ENCODE data around the gene FIG4.
"Not testable (repeated sequence)": the region's sequence is repeated elsewhere in the genome, so short reads cannot be mapped to it uniquely, and the experiment has no call there.

GRCh38 chr6:109869398-109870088, 178.4 kb downstream of the FIG4 start:
- not testable (repeated sequence) for TF ChIP-seq CTCF, POLR2AphosphoS5 (IDR thresholded peaks at IDR 0.05)

All from gastroesophageal sphincter (tissue), 3 donors.